Astrocyte of the hippocampus (primary cell): ENCODE results near the gene ALKBH2.

Source experiments
- DNase-seq: peaks from one replicate; pipeline ENCODE4 v3.0.0; 2011; ENCODE audit warnings: low read depth, low spot score

The ALKBH2 gene

GRCh38 chr12:109114644-109115043, 21.4 kb upstream of the ALKBH2 start:
- no peak for DNase-seq

GRCh38 chr12:109113661-109114321, 20.5 kb upstream of the ALKBH2 start:
- DNase-seq: no peak

- DNase-seq: no peak
Measured at GRCh38 chr12:109112720-109113465, 19.6 kb upstream of the ALKBH2 start.

GRCh38 chr12:109110988-109111495, 17.8 kb upstream of the ALKBH2 start:
- DNase-seq: peak; percentile 93

- DNase-seq: no peak
Measured at GRCh38 chr12:109109746-109110350, 16.6 kb upstream of the ALKBH2 start.

GRCh38 chr12:109105176-109105575, 11.9 kb upstream of the ALKBH2 start:
- no peak for DNase-seq

DNA sequence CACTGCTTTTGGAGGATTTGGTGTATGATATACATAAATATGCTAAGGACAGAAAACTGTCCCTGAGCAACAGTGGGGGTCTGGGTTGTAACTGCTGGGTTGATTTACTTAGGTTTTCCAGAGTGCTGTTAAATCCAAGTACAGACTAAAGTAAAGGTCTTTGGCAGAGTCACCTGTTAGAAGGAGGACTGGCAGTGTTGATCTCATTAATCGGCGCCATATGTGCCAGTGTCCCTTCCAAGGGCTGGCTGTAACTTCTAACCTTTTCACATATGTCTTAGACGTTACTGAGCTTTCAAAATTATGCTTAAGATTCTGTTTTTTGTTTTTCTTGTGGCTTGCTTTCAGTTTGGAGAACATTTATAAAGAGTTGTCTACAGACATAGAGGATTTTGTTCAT, 9.2 kb upstream of the ALKBH2 start:
- no peak for DNase-seq

DNA sequence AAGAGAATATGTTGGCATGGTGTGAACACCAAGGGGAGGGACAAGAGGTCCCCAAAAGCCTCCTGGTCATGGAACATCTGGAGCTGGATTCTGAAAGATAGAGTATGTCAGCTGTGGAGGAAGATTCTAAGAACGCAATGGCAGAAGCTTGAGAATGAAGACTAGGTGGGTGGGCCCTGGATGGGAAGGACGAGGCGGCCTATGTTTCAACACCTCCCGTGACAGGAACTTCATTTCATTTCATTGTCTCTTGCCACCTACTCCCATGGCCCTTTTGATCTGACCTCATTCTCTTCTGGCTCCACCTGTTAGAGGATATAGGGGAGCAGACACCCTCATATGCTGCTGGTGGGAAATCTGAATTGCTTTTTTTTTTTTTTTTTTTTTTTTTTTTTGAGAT, 7.5 kb upstream of the ALKBH2 start:
- no peak for DNase-seq

GRCh38 chr12:109099431-109100020, 6.3 kb upstream of the ALKBH2 start:
- no peak for DNase-seq

DNA sequence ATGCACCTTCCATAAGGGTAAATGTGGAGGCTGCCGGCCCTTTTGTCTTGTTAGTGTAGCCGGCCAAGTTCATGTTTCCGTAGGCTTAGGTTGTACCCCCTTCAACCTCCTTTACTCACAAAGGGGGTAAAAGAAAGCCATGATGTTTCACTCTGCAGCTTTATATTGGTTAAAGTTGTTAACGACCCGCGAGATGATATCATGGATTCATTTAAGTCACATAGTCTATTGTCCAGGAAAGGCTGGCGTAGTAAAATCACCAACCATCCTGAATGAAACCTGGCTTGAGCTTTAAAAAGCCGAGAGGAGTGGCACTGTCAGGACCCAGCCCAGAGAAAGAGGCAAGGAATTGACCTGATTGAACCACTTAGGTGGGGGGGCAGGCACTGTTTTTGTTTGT, 5.4 kb upstream of the ALKBH2 start:
- DNase-seq: peak; percentile 40

- peak; percentile 82 for DNase-seq
Measured at GRCh38 chr12:109098183-109098604, 4.9 kb upstream of the ALKBH2 start.

DNA sequence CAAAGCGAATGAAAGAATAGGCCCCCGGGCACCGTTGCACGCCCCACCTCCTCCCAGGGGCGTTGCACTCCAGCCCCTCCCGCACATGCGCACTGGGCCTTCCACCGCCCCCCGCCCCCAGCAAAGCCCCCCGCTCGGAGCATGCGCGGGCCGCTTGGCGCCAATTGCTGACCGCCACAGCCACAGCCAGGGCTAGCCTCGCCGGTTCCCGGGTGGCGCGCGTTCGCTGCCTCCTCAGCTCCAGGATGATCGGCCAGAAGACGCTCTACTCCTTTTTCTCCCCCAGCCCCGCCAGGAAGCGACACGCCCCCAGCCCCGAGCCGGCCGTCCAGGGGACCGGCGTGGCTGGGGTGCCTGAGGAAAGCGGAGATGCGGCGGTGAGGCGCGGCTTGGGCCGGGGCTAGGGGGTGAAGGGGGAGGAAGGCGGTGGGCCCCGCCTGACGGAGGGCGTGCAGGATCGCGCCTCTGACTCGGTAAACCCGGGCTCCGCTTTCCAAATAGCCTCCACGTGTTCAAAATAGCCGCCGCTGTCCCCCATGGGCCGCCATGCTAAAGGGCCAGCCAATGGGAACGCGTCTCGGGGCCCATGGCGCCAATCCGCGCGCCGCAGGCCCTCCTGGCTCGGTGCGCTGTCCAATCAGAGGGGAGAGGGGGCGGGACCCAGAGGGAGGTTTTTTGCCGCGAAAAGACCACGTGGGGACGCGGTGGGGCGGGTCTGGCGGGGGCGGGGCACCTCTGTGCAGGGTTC, 4.3 kb upstream of the ALKBH2 start, which contains the start of gene UNG:
Gene UNG, plus strand, starts transcription at position 163 of the 748 bp plus-strand sequence. Its CDS starts 83 bp downstream, at position 246.
- DNase-seq: peak; percentile 99

DNA sequence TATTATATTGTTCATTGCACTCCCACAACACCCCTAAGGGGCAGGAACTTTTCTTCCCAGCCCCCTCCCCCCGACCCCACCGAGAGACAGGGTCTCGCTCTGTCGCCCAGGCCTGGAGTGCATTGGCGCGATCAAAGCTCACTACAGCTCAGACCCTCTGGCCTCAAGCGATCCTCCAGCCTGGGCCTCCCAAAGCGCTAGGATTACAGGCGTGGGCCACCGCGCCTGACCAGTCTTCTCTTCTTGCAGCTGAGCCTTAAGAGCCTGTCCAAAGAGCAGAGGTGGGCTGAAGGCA, 3.8 kb upstream of the ALKBH2 start:
- DNase-seq: no peak

DNA sequence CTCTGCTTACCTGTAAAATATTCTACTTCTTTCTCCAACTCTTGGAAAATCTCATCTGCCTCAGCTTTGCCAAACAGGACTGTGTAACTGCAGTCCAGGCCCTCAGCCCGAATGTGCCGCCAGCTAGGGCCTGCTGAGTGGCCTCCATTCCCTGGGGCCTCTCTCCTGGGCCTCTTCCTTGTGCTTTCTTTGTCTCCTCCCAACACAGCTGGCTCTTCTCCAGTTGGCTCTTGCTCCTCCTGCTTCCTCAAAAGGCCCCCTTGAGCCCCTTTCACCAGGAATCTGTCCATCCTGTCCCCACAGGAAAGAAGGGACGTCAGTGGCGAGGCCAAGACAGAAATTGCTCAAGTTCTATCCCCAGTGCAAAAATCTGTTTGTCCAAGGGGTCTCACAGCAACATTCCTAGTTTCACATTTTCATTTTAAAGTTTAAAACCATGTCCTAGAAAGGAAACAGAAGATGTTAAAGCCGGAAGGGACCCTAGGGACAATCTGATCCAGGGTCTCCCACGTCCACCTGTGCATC, 713 bp downstream of the ALKBH2 start:
- no peak for DNase-seq

DNA sequence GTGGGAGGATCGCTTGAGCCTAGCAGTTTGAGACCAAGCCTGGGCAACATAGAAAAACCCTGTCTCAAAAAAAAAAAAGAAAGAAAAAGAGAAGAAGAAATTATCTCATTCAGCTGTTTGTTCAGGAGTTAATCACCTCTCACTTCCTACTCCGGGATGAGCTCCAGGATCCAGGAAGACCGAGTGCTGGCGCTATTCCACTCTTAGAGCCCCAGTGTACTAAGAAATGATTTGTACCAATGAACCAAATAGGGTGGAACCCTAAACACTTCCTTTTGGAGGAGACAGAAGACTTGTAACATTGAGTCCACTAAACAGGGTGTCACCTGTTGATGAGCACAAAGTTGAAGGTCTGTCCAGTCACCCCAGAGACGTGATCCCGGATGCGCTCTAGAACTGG, 3.6 kb downstream of the ALKBH2 start:
- DNase-seq: no peak

DNA sequence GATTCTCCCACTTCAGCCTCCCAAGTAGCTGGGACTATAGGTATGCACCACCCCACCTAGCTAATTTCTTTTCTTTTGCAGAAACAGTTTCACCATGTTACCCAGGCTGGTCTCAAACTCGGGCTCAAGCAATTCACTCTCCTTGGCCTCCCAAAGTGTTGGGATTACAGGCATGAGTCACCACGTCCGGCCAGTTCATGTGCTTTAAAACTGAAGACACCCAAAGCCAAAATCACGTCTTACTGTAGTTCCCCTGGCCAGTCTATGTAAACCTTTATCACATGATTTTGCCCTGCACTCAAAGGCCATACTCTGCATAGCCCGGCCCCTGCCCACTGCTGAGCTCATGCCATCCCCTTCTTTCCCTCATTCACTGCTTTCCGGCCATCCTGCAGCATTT, 4.5 kb downstream of the ALKBH2 start:
- DNase-seq: no peak

GRCh38 chr12:109087250-109087649, 6.0 kb downstream of the ALKBH2 start:
- no peak for DNase-seq

DNA sequence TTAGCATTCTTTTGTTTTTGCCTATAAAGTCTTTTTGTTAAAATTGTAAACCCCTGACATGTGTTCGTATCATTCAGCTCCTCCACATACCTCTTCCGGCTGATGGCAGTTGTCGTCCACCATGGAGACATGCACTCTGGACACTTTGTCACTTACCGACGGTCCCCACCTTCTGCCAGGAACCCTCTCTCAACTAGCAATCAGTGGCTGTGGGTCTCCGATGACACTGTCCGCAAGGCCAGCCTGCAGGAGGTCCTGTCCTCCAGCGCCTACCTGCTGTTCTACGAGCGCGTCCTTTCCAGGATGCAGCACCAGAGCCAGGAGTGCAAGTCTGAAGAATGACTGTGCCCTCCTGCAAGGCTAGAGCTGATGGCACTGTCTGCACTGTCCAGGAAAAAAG, 7.7 kb downstream of the ALKBH2 start:
- no peak for DNase-seq

- no peak for DNase-seq
Measured at GRCh38 chr12:109084425-109084824, 8.8 kb downstream of the ALKBH2 start.

DNA sequence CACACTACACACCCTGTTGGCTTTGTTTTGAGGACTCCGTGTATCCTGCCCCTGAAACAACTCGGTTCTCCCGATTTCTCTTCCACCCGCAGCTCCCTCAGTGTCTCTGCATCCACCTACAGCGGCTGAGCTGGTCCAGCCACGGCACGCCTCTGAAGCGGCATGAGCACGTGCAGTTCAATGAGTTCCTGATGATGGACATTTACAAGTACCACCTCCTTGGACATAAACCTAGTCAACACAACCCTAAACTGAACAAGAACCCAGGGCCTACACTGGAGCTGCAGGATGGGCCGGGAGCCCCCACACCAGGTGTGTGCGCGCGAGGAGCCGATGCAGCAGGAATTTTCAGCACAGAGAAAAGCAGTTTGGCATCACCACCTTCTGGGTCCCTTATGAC, 10.5 kb downstream of the ALKBH2 start:
- DNase-seq: no peak

DNA sequence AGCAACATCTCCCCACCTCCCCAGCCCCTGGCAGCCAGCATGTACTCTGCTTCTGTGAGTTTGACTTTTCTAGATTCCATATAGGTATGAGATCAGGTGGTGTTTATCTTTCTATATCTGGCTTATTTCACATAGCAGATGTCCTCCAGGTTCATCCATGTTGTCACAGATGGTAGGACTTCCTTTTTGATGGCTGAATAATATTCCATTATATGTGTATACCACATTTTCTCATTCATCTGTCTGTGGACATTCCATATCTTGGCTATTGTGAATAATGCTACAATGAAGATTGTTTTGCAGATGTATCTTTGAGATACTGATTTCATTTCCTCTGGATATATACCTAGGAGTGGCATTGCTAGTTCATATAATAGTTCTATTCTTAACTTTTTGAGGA, 18.4 kb downstream of the ALKBH2 start:
- DNase-seq: no peak
